Activated T-helper 17 cell treated with anti-CD3 and anti-CD28 coated beads, Interleukin-2, amount 50 U/mL, for 72 hours (primary cell): ENCODE data around the gene ARFGAP2. TPM values are rescaled to one million over a fixed set of nuclear protein-coding genes. Genes with fewer than 3 reads are reported as not detected.

ENCODE experiments used
- ATAC-seq: fragments of 150-1000 bp; cut with Tn5 transposase; replicated peaks from 2 replicates; pipeline ENCODE4 v1.10.0; 2021; ENCODE audit warnings: mild to moderate bottlenecking, moderate library complexity
- H3K27ac Mint-ChIP-seq: one replicate; pipeline ENCODE4 v1.8.0; 2022; ENCODE audit warnings: mixed read lengths
- H3K27me3 Mint-ChIP-seq: one replicate; pipeline ENCODE4 v1.8.0; 2022; ENCODE audit warnings: mixed read lengths
- H3K36me3 Mint-ChIP-seq: one replicate; pipeline ENCODE4 v1.8.0; 2022; ENCODE audit warnings: low read depth, mild to moderate bottlenecking, mixed read lengths
- H3K4me1 Mint-ChIP-seq: one replicate; pipeline ENCODE4 v1.8.0; 2022; ENCODE audit warnings: mixed read lengths
- H3K4me3 Mint-ChIP-seq: one replicate; pipeline ENCODE4 v1.8.0; 2022; ENCODE audit warnings: mild to moderate bottlenecking, mixed read lengths
- H3K9me3 Mint-ChIP-seq: one replicate; pipeline ENCODE4 v1.8.0; 2022; ENCODE audit warnings: mixed read lengths
- total RNA-seq, 2 donors: library from RNA; stranded (reverse); gene quantifications; one replicate each; pipeline ENCODE4 v1.2.3, GENCODE V29; 2022

The ARFGAP2 gene
- total RNA-seq, 2 donors from 2014 or later = 70.0 to 96.9 TPM

DNA sequence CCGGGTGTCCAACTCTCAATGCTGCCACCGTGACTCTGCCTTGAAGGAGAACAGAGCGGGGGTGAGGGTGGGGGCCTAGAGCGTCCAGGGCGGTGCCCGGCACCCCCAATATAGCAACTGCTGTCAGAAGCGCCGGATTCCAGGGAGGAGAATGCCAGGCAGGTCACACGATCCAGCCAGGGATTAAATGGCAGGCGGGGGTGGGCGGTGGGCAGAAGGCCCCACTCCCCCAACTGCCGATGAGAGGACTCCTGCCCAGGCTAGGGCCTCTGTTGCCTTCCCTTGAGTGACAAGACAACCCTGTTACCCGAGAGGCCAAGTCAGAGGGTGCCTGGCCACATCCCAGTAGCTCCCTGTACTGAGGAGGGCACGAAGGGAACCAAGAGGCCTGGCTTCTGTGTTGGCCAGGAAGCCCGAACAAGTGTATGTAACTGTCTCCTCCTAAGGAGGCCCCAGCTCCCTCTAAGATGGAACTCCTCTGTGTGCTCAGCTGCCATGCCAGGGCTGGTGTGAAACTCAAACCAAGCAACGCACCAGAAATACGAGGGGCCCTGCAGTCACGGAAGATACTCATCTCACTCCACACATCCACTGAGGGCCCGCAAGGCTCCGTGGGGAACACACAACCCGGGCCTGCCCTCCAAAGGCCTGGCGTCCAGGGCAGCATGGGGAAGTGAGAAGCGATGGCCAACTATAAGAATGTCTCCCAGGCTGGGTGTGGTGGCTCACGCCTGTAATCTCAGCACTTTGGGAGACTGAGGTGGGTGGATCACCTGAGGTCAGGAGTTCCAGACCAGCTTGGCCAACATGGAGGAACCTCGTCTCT, 6.6 kb upstream of the ARFGAP2 start:
- Mint-ChIP-seq H3K4me1 (no peaks in the 10 kb centered on the region), H3K36me3 (no peaks in the 10 kb centered on the region), H3K27me3 (peaks cover 6% of the 10 kb centered on the region), H3K27ac (no peak overlapping the region), H3K9me3 (no peaks in the 10 kb centered on the region), H3K4me3 (no peak overlapping the region)
- no peak for ATAC-seq

DNA sequence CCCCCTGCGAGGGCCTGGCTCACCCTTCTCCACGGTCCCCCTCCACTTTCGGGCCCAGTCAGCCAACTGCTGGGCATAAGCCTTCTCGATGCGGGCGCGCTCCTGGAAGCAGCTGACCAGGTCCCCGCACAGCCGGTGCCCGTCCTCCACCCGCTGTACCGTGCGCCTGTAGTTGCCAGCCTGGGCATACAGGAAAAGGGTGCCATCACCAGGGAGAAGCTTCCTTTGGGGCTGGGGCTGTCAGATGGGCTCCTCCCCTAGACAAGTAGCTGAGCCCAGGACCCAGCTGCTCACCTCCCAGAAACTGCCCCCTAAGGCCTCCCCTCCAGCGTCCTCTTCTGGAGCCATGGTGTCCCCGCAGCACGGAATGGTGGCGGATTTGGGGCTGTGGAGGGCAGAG, 5.7 kb upstream of the ARFGAP2 start:
- Mint-ChIP-seq H3K4me3 (no peak overlapping the region), H3K27ac (no peak overlapping the region), H3K4me1 (peaks cover 5% of the 10 kb centered on the region), H3K9me3 (no peaks in the 10 kb centered on the region), H3K36me3 (no peaks in the 10 kb centered on the region), H3K27me3 (peaks cover 6% of the 10 kb centered on the region)
- no peak for ATAC-seq

DNA sequence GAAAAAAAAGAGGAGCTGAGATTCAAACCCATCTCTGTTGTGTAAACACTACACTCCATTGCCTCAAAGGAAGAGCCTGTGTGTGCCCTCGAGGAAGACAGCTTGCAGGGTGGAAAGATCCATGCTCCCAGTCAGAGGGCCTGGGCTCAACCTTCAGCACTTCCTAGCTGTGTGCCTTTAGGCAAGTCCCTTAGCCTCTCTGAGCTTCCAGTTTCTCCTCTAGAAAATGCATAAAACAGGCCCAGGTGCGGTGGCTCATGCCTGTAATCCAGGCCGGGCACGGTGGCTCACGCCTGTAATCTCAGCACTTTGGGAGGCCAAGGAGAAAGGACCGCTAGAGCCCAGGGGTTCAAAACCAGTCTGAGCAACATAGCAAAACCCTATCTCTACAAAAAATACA, 4.6 kb upstream of the ARFGAP2 start:
- Mint-ChIP-seq H3K9me3 (no peaks in the 10 kb centered on the region), H3K4me1 (peaks cover 9% of the 10 kb centered on the region), H3K36me3 (peaks cover 5% of the 10 kb centered on the region), H3K27me3 (peaks cover 6% of the 10 kb centered on the region), H3K4me3 (no peak overlapping the region), H3K27ac (no peak overlapping the region)
- no peak for ATAC-seq

DNA sequence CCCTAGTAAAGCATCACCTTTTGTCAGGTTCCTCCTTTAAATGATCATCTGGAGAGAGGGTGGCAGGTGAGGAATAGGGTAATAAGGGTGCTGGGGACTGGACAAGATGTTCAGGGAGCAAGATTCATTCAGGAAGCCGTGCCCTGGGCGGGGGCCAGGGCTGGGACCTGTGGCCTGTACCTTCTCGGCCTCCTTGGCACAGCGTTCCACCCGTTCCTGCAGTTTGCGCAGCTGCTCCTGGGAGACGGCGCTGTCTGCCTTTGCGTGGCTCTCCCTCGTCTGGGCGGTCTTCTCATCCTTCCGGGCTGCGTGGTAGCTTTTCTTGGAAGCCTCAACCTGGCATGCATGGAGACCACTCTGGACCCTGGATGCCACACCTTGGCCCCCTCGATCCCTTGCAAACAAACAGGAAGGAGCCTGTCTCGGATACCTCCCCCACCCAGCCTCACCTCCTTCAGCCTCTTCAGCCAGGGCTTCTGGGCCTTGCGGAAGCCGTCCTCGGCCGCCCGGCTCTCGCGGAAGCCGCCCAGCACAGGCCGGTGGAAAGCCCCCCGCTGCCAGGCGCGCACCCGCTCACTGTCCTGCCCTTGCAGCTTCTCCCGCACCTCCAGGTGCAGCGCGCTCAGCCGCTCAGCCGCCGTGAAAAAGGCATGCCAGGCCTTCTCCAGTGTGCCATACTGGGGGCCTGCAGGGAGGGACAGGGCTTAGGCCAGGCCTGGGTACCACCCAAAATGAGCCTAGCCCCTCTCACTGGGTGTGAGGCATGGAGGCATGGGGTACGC, 3.5 kb upstream of the ARFGAP2 start:
- Mint-ChIP-seq H3K4me1 (peaks cover 13% of the 10 kb centered on the region), H3K36me3 (peaks cover 13% of the 10 kb centered on the region), H3K27ac (no peak overlapping the region), H3K9me3 (no peaks in the 10 kb centered on the region), H3K27me3 (peaks cover 6% of the 10 kb centered on the region), H3K4me3 (no peak overlapping the region)
- ATAC-seq = no peak

DNA sequence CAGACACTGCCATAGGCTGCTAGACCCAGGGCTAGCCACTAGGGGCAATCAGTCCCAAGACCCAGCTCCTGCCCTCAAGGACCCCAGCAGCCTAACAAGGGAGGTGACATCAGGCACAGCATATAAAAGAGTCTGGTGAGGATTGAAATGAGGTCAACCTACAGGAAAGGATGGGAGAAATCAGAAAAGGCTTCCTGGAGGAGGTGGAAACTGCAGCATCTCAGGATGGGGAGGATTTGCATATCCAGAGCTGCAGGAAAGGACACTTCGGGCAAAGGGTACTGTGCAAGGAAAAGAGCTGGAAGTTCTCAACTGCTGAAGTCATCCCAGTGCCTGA, 2.9 kb upstream of the ARFGAP2 start:
- ATAC-seq = no peak
- H3K36me3 Mint-ChIP-seq = peaks cover 13% of the 10 kb centered on the region
- peaks cover 6% of the 10 kb centered on the region for H3K27me3 Mint-ChIP-seq
- no peak overlapping the region for H3K4me3 Mint-ChIP-seq
- H3K27ac Mint-ChIP-seq = no peak overlapping the region
- H3K9me3 Mint-ChIP-seq = no peaks in the 10 kb centered on the region
- H3K4me1 Mint-ChIP-seq = peaks cover 13% of the 10 kb centered on the region

DNA sequence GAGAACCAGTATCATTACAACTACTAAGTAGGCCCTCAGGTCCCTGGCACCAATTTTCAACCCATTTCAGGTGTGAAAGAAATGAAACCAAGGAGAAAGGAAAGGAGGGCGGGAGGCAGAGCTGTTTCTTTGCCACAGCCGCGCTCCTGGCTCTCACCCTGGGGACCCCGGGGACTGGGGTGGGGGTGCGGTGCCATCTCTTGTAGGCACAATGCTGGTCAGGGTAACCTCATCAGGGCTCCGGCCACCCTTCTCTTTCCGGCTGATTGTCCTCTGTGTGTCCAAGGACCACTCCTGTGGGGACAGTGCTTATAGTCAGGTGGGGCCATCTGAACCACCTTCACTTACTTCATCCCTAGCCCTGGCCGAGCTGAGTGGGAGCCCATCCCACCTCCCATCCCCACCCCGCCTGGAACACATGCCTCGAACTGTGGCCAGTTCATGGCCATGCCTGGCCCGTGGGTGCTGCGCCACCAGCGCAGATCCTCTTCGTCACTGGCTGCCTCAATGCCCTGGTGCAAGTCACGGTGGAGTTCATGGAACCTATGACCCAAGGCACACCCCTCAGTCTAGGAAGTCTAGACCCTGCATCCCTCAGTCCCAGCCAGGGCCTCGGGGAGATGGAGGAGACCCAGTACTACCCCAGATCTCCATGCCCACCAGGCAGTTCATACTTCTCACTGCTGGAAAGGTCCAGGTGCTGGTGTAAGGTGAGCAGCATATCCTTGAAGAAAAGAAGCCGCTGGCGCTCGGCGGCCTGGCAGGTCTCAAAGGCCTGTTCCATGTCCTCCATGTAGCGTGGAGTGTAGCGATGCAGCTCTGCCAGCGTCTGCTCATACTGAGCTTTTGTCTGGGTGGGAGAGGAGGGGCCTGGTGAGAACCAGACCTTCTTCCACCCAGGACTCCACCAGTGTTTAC, 2.3 kb upstream of the ARFGAP2 start:
- no peak for ATAC-seq
- Mint-ChIP-seq H3K4me3 (no peak overlapping the region), H3K27ac (no peak overlapping the region), H3K27me3 (peaks cover 2% of the 10 kb centered on the region), H3K4me1 (peaks cover 13% of the 10 kb centered on the region), H3K9me3 (no peaks in the 10 kb centered on the region), H3K36me3 (peaks cover 14% of the 10 kb centered on the region)

DNA sequence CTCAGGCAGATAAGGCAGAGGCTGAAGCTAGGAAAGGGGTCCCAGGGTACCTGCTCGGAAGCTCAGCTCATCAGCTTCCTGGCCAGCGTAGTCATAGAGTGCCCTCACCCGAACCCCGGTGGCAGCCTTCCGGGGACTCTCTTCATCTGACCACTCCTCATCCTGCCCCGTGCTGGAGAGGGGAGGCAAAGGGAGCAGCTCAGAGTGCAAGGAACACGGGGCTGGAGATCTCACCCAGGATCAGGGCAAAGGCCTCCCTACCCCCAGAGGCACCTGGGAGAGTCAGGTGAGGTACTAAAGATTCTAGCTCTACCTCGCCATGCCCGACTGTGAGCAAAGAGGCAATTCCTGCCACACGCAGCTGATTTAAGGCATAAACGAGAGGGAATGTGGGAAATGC, 1.6 kb upstream of the ARFGAP2 start:
- Mint-ChIP-seq H3K36me3 (peaks cover 20% of the 10 kb centered on the region), H3K9me3 (no peaks in the 10 kb centered on the region), H3K27me3 (no peaks in the 10 kb centered on the region), H3K4me1 (peaks cover 18% of the 10 kb centered on the region), H3K27ac (peak overlapping the region; percentile 98), H3K4me3 (no peak overlapping the region)
- ATAC-seq = no peak

DNA sequence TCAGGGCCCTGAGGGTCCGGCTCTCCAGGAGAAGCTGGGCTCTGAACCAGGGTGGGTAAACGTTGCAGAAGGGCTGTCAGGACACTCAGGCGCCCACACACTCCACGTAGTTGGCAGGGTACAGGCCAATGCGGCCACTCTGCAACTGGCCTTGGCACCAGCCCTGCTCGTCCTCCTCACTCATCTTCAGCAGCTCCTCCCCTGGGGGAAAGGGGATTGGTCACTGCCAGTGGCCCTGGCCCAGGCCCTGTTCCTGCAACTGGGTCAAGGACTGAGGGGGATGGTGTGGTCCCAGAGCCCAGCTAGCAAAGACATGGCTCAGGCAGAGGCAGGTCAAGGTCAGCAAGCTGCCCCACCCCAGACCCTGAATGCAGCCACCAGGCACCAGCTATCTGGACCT, 1.2 kb upstream of the ARFGAP2 start:
- Mint-ChIP-seq H3K9me3 (no peaks in the 10 kb centered on the region), H3K27ac (peak overlapping the region; percentile 98), H3K27me3 (no peaks in the 10 kb centered on the region), H3K36me3 (peaks cover 25% of the 10 kb centered on the region), H3K4me3 (peak overlapping the region; percentile 93), H3K4me1 (peaks cover 20% of the 10 kb centered on the region)
- no peak for ATAC-seq

DNA sequence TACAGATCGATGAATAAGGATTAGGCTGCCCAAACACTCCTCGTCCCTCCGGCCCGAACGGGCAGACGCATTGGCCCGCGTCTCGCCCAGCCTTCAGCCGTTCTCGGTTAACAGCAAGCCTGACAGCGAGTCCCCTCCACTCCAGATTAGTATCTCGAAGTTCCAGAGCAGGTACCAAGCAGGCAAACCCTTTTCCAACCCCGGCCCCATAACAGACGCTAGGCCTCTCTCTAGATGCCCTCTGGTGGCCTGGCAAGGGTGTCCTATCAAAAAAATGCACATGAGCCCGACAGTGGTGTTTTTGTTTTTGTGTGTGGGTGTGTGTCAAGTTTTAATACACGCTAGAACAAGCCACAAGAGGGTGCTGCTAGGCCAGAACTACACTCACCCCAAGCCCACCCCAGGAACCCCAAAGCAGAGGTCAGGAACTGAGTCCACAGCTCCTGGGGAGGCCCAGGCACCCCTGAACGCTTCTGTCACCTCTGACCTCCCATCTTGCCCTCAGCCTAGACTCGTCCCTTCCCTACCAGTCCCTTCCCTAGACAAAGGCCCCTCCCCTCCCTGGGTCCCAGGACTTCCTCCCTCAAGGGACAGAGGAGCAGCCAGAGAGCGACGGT, 658 bp upstream of the ARFGAP2 start:
- no peaks in the 10 kb centered on the region for H3K9me3 Mint-ChIP-seq
- peaks cover 23% of the 10 kb centered on the region for H3K4me1 Mint-ChIP-seq
- H3K27me3 Mint-ChIP-seq = no peaks in the 10 kb centered on the region
- ATAC-seq = peak; percentile 72
- peak overlapping the region; percentile 93 for H3K4me3 Mint-ChIP-seq
- H3K36me3 Mint-ChIP-seq = peaks cover 30% of the 10 kb centered on the region
- peak overlapping the region; percentile 98 for H3K27ac Mint-ChIP-seq

DNA sequence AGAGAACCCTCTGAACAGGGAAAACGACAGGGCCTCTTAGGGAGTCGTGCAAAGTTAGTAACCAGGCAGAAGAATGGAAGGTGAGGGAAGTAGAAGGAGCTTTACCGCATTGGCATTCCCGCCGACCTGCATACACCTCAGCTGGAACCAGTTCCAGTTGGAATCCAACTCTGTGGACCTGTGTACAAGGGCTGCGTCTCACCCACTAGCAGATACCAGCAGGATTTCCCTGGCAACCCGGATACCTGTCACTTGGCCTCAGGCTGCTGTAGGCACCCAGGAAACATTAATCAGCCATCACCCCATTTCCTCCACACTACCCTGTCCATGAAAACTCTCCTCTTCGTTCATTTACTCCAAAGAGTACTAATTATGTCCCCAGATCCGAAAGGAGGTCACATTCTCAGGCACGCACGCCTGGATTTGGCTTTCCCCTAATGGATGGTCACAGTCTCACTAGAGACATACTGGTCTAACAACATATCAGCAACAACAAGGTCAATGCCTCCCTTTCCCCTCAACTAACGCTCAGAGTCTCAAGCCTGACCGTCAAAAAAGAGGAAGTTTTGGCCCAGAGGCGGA, 842 bp downstream of the ARFGAP2 start:
- no peaks in the 10 kb centered on the region for H3K9me3 Mint-ChIP-seq
- peak overlapping the region; percentile 93 for H3K4me3 Mint-ChIP-seq
- no peaks in the 10 kb centered on the region for H3K27me3 Mint-ChIP-seq
- H3K27ac Mint-ChIP-seq = peak overlapping the region; percentile 98
- H3K36me3 Mint-ChIP-seq = peaks cover 45% of the 10 kb centered on the region
- H3K4me1 Mint-ChIP-seq = peaks cover 23% of the 10 kb centered on the region
- no peak for ATAC-seq

DNA sequence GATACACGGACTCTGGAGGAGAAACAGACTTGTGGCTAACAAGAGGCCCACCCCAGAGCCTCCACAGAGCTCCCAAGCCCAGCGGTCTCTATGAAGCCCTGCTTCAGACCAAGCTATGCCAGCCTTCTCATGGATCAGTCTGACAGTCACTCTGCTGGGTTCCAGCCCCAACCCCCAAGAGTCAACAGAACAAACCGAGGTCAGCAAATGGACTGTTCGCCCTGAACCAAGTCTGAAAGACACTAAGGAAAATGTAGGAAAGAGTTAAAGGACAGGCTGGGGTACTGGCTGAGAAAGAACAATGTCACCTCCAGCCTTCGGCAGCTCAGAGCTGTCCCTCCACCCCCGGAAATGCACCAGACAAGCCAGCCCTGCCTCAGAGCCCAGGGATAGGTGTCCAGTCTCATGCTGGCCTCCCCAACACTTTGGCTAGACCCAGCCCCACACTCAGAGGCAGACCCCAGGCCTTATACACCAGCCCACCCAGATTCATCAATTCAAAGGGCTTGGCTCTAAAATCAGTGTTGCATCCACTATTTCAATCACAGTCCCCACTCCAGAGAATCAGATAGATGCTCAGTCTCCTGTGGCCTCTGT, 3.8 kb downstream of the ARFGAP2 start:
- no peak for ATAC-seq
- peaks cover 75% of the 10 kb centered on the region for H3K36me3 Mint-ChIP-seq
- peak overlapping the region; percentile 17 for H3K4me3 Mint-ChIP-seq
- H3K9me3 Mint-ChIP-seq = no peaks in the 10 kb centered on the region
- H3K27ac Mint-ChIP-seq = peak overlapping the region; percentile 50
- H3K4me1 Mint-ChIP-seq = peaks cover 22% of the 10 kb centered on the region
- no peaks in the 10 kb centered on the region for H3K27me3 Mint-ChIP-seq

DNA sequence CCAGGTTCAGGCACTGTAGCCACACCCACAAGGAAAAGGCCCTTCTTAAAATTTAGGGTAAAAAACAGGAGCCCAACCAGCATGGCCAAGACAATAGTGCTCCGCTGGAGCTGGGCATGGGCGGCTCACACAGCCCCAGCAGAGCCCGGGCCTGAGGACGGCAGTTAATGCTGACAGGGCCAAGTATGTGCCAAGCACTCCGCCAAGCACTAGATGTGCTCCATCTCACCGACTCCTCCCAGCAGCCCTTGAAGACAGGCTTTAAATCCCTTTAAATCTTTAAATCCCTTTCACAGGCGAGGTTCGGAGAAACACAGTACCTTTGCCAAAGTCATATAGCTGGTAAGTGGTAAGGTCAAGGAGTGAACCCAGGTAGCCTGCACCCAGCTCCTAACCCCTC, 4.8 kb downstream of the ARFGAP2 start:
- H3K9me3 Mint-ChIP-seq = no peaks in the 10 kb centered on the region
- H3K27me3 Mint-ChIP-seq = no peaks in the 10 kb centered on the region
- H3K4me1 Mint-ChIP-seq = peaks cover 14% of the 10 kb centered on the region
- H3K4me3 Mint-ChIP-seq = no peak overlapping the region
- peaks cover 85% of the 10 kb centered on the region for H3K36me3 Mint-ChIP-seq
- H3K27ac Mint-ChIP-seq = peak overlapping the region; percentile 50
- ATAC-seq = no peak

DNA sequence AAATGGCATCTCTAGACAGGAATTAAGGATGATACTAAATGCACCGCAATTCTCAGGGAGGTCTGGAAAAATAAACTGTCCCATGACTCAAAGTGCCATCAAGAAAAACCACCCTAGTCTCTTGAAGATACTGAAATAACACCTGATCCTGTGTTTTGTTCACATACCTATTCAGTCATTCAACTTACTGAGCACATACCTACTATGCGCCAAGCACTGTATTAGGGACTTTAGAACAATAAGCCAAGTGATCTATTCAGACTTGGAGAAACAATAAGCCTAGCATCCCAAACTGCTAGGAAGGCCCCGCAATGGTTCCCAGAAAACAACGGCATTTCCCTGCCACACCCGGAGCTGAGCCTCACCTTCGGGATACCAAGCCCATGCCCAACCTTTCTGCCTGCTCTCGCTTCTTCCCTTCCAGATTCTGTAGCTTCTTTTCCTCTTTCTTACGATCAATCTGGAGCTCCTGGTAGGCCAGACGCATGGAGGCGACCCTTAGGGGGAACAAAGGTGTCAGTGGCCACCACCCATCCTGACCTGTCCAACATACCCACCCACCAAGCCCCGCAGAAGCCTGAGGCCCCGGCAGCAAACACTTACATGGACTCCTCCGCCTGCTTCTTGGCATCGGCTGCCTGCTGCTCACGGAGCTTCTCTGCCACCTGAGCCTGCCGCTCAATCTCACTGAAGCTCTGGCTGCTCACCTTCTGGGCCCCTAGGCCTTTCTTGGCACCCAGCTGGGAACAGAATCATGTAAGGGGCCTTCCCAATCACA, 5.4 kb downstream of the ARFGAP2 start:
- no peaks in the 10 kb centered on the region for H3K9me3 Mint-ChIP-seq
- peaks cover 14% of the 10 kb centered on the region for H3K4me1 Mint-ChIP-seq
- H3K27ac Mint-ChIP-seq = peak overlapping the region; percentile 50
- no peaks in the 10 kb centered on the region for H3K27me3 Mint-ChIP-seq
- no peak overlapping the region for H3K4me3 Mint-ChIP-seq
- no peak for ATAC-seq
- peaks cover 86% of the 10 kb centered on the region for H3K36me3 Mint-ChIP-seq
